Tibial nerve (tissue), 4 donors: ENCODE measurements around the gene ARID1B.

ENCODE experiments used
- EP300 ChIP-seq, 2 donors: sonication (generic); formaldehyde crosslinking; IDR thresholded peaks; one replicate each; pipeline ENCODE4 v1.6.1; 2017; ENCODE audit warnings: antibody characterized with exemption in 2 of 2, mild to moderate bottlenecking in 1 of 2
- POLR2A ChIP-seq, 2 donors: fragments of 450-650 bp; IDR thresholded peaks; one replicate each; pipeline ENCODE4 v1.6.1; 2017; ENCODE audit warnings: antibody characterized with exemption in 2 of 2, mild to moderate bottlenecking in 2 of 2, moderate library complexity in 2 of 2
- TF ChIP-seq, protein P1 (sequence below), 5 experiments: fragments of 200-600 bp in 3 of 5; fragments of 450-650 bp in 2 of 5; sonication (generic) in 3 of 5; IDR thresholded peaks; one replicate each; pipeline ENCODE4 v1.5.1; 2016 to 2019; ENCODE audit warnings: antibody characterized with exemption in 5 of 5, mild to moderate bottlenecking in 3 of 5, moderate library complexity in 2 of 5

GRCh38 chr6:157221817-157222175 is 444.6 kb downstream of the ARID1B start:
- TF ChIP-seq, protein P1, sequence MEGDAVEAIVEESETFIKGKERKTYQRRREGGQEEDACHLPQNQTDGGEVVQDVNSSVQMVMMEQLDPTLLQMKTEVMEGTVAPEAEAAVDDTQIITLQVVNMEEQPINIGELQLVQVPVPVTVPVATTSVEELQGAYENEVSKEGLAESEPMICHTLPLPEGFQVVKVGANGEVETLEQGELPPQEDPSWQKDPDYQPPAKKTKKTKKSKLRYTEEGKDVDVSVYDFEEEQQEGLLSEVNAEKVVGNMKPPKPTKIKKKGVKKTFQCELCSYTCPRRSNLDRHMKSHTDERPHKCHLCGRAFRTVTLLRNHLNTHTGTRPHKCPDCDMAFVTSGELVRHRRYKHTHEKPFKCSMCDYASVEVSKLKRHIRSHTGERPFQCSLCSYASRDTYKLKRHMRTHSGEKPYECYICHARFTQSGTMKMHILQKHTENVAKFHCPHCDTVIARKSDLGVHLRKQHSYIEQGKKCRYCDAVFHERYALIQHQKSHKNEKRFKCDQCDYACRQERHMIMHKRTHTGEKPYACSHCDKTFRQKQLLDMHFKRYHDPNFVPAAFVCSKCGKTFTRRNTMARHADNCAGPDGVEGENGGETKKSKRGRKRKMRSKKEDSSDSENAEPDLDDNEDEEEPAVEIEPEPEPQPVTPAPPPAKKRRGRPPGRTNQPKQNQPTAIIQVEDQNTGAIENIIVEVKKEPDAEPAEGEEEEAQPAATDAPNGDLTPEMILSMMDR (IDR thresholded peaks at IDR 0.05) = no peak
- TF ChIP-seq POLR2A (IDR thresholded peaks at IDR 0.05) = no peak
- TF ChIP-seq EP300 (IDR thresholded peaks at IDR 0.05) = no peak
